Endothelial cell (in vitro differentiated cells): ENCODE measurements around the gene CDH23. TPM values are rescaled to one million over a fixed set of nuclear protein-coding genes. Genes with fewer than 3 reads are reported as not detected.
A peak's percentile ranks its signal among the peaks of the same experiment; 100 is the strongest.

Experiments
- DNase-seq: peaks from one replicate; pipeline ENCODE4 v3.0.0; 2021; ENCODE audit warnings: low spot score
- H3K27ac Mint-ChIP-seq: one replicate; pipeline ENCODE4 v1.8.0; 2021; ENCODE audit warnings: mixed read lengths, inconsistent platforms; ENCODE audit not compliant: unreplicated experiment
- H3K27me3 Mint-ChIP-seq: one replicate; pipeline ENCODE4 v1.8.0; 2021; ENCODE audit warnings: mild to moderate bottlenecking, moderate library complexity, mixed read lengths, inconsistent platforms; ENCODE audit not compliant: unreplicated experiment
- H3K36me3 Mint-ChIP-seq: one replicate; pipeline ENCODE4 v1.8.0; 2021; ENCODE audit warnings: mild to moderate bottlenecking, low read depth, mixed read lengths, inconsistent platforms; ENCODE audit not compliant: unreplicated experiment
- H3K4me1 Mint-ChIP-seq: one replicate; pipeline ENCODE4 v1.8.0; 2021; ENCODE audit warnings: mild to moderate bottlenecking, mixed read lengths, inconsistent platforms; ENCODE audit not compliant: unreplicated experiment
- H3K4me3 Mint-ChIP-seq: one replicate; pipeline ENCODE4 v1.8.0; 2021; ENCODE audit warnings: mild to moderate bottlenecking, mixed read lengths, inconsistent platforms; ENCODE audit not compliant: unreplicated experiment
- H3K9me3 Mint-ChIP-seq: one replicate; pipeline ENCODE4 v1.8.0; 2021; ENCODE audit warnings: mixed read lengths, inconsistent platforms; ENCODE audit not compliant: unreplicated experiment
- total RNA-seq: library from RNA; stranded (reverse); fragmentation: NEBNext Ultra II Directional; extraction: Animal tissue kit (Norgen Biotek cat#: 25700); gene quantifications from one replicate; pipeline ENCODE4 v1.2.1, GENCODE V29; 2021; ENCODE audit not compliant: unreplicated experiment
- TF ChIP-seq, protein P1 (sequence below): fragments of 200-600 bp; sonication (generic); IDR thresholded peaks from one replicate; pipeline ENCODE4 v1.5.0; 2021; ENCODE audit warnings: antibody characterized with exemption; ENCODE audit not compliant: unreplicated experiment

Gene CDH23
- total RNA-seq, 1 donor from 2014 or later, result 0.54 TPM

DNA sequence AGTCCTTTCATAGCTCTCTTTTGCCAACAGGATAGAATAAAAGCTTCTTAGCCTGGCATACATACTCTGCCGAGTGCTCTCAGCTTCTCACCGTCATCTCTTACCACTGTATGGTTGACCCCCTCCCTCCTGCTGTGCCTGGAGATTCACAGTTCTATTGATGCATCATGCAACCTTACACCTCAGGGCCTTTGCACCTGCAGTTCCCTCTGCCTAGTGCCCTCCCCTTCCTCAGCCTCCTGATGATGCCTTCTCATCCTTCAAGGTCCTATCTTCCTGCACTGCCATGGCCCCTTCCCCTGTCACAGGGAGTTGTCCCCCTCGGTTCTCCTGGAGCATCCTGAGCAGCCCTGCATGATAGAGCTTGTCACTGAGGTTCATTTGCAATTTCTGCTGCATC is 81.5 kb downstream of the CDH23 start:
- peaks cover 22% of the 10 kb centered on the region for H3K4me1 Mint-ChIP-seq
- peaks cover 2% of the 10 kb centered on the region for H3K27me3 Mint-ChIP-seq
- H3K9me3 Mint-ChIP-seq, result no peaks in the 10 kb centered on the region
- H3K36me3 Mint-ChIP-seq, result no peaks in the 10 kb centered on the region
- DNase-seq, result no peak
- TF ChIP-seq, protein P1, sequence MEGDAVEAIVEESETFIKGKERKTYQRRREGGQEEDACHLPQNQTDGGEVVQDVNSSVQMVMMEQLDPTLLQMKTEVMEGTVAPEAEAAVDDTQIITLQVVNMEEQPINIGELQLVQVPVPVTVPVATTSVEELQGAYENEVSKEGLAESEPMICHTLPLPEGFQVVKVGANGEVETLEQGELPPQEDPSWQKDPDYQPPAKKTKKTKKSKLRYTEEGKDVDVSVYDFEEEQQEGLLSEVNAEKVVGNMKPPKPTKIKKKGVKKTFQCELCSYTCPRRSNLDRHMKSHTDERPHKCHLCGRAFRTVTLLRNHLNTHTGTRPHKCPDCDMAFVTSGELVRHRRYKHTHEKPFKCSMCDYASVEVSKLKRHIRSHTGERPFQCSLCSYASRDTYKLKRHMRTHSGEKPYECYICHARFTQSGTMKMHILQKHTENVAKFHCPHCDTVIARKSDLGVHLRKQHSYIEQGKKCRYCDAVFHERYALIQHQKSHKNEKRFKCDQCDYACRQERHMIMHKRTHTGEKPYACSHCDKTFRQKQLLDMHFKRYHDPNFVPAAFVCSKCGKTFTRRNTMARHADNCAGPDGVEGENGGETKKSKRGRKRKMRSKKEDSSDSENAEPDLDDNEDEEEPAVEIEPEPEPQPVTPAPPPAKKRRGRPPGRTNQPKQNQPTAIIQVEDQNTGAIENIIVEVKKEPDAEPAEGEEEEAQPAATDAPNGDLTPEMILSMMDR, result no peak
- no peak overlapping the region for H3K27ac Mint-ChIP-seq
- no peak overlapping the region for H3K4me3 Mint-ChIP-seq

- TF ChIP-seq, protein P1, result no peak
- DNase-seq, result no peak
- H3K9me3 Mint-ChIP-seq, result no peaks in the 10 kb centered on the region
- H3K4me3 Mint-ChIP-seq, result no peak overlapping the region
- peaks cover 22% of the 10 kb centered on the region for H3K4me1 Mint-ChIP-seq
- no peaks in the 10 kb centered on the region for H3K36me3 Mint-ChIP-seq
- peaks cover 2% of the 10 kb centered on the region for H3K27me3 Mint-ChIP-seq
- H3K27ac Mint-ChIP-seq, result peak overlapping the region; percentile 6
Observed at GRCh38 chr10:71478813-71479365, 82.2 kb downstream of the CDH23 start.

- H3K27me3 Mint-ChIP-seq, result peaks cover 5% of the 10 kb centered on the region
Observed at GRCh38 chr10:71479831-71480230, 83.1 kb downstream of the CDH23 start.

GRCh38 chr10:71480662-71481061 is 83.9 kb downstream of the CDH23 start:
- peaks cover 8% of the 10 kb centered on the region for H3K4me1 Mint-ChIP-seq
- no peaks in the 10 kb centered on the region for H3K9me3 Mint-ChIP-seq
- no peak for DNase-seq
- no peaks in the 10 kb centered on the region for H3K36me3 Mint-ChIP-seq
- TF ChIP-seq, protein P1, result no peak
- H3K27me3 Mint-ChIP-seq, result peaks cover 5% of the 10 kb centered on the region
- H3K27ac Mint-ChIP-seq, result no peak overlapping the region
- H3K4me3 Mint-ChIP-seq, result no peak overlapping the region

More at GRCh38 chr10:71479831-71480230, 83.1 kb downstream of the CDH23 start:
- Mint-ChIP-seq H3K9me3 (no peaks in the 10 kb centered on the region), H3K36me3 (no peaks in the 10 kb centered on the region), H3K27ac (no peak overlapping the region), H3K4me1 (peaks cover 16% of the 10 kb centered on the region), H3K4me3 (no peak overlapping the region)
- TF ChIP-seq, protein P1, result no peak
- no peak for DNase-seq

DNA sequence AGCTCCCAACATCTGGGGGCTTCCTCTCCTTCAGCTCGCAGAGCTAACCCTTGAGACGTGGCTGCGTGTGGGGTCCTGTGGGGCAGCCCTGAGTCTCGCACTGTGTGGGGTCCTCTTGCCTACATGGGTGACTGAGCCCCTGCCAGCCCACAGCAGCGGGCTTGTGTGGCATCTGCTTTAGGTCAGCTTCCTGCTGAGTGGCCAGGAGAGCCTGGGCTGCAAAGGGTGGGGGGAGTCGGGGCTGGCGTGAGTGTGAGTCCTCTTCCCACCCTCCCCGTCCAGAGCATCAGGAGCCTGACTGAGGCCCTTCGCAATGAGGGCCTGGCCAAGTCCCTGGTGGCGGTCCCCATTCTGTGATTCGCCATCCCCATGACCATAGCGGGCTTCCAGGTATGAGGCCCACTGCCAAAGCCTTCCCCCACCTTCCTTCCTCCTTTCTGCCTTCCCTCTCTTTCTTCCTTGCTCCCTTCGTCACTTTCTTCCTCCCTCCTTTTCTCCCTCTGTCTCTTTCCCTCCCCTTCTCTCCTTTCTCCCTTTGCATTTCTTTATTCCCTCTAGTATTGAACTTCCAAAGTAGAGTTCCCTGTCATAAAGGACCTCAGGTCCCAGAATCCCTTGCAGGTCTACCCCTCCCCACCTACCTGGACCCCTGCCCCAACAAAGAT is 85.2 kb downstream of the CDH23 start:
- H3K9me3 Mint-ChIP-seq, result no peaks in the 10 kb centered on the region
- H3K36me3 Mint-ChIP-seq, result no peaks in the 10 kb centered on the region
- peaks cover 5% of the 10 kb centered on the region for H3K27me3 Mint-ChIP-seq
- peaks cover 2% of the 10 kb centered on the region for H3K4me1 Mint-ChIP-seq
- no peak overlapping the region for H3K4me3 Mint-ChIP-seq
- H3K27ac Mint-ChIP-seq, result no peak overlapping the region
- no peak for DNase-seq
- TF ChIP-seq, protein P1, result no peak
